GM21390 (cell line): Measurements from ENCODE around the gene AATK.
"Not testable (repeated sequence)": the region's sequence is repeated elsewhere in the genome, so short reads cannot be mapped to it uniquely, and the experiment has no call there.

Experiments
- ATAC-seq: cut with Tn5 transposase; IDR thresholded peaks from one replicate; pipeline ENCODE4 v1.9.1; 2021; ENCODE audit not compliant: unreplicated experiment

The AATK gene

DNA sequence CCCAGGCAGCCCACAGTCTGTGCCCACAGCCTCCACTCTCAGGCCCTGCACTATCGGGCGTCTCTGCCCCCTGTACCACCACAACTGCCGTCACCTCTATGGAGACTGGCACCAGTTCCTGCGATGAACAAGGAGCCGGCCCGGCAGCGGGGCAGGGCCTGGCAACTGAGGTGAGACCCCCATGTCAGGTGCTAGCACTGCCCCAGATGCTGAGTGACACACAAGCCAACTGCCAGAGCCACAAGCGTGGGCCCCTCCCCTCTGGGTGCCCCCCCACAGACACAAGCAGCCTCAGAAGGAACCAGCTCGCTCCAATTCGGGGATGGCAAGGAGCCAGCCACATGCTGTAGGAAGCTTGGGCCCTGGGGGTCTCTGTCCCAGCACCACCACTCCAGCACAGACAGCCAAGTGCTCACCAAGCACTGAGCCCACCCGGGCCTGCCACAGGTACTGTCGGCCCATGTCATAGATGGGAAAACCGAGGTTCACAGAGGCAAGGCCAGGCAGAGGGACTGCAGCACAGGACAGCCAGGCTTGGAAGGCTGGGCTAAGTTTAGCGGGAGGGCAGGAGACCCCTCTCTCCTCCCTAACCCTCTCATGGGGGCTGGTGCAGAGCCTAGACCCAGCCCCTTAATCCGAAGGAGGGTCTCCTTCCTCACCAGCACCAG, 2.2 kb downstream of the AATK start:
- ATAC-seq = no peak

DNA sequence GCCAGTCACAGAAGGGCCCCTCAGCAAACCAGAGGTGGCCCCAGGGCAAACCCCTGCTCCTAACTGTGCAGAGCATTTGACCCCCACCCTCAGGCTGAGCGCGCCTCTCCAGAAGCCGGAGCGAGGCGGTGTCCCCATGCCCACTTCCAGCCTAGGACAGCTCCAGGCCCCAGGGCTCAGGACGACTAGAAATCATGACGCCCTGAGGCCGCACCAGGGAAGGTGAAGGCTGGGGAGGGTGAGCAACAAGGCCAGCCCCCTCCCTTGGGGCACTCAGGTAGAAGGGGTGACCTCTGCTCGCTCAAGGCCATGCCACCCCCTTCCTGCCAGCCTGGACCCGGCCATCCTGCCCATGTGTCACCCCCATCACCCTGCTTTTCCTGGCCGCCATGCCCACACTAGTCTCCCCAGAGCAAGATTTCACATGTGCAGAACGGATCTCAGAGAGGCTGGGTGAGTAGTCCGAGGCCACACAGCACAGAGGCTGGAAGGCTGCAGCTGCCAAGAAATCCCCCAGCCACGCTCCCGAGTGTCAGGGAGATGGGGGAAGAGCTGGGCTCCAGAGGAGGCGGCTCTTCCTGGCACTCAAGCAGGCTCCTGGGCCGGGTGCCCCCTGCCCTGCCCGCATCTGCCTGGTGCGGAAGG, 2.8 kb downstream of the AATK start:
- ATAC-seq = no peak

DNA sequence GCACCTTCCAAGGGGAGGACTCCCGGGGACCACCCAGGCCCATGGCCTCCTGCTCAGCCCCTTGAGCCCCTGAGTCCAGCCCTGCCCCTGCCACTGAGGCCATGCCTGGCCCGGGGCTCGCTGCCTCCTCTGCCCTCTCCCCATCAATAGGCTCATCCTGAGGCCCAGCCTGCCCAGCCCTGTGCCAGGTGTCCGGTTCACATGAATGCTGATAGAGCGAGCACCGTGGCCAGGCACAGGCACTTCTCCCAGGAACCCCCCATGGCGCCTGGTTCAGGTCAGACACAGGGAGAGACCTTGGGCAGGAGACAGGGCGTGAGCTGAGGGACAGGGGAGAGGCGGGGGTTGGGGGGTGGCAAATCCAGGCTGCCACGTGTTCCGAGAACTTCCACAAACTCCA, 3.5 kb downstream of the AATK start:
- ATAC-seq = no peak

DNA sequence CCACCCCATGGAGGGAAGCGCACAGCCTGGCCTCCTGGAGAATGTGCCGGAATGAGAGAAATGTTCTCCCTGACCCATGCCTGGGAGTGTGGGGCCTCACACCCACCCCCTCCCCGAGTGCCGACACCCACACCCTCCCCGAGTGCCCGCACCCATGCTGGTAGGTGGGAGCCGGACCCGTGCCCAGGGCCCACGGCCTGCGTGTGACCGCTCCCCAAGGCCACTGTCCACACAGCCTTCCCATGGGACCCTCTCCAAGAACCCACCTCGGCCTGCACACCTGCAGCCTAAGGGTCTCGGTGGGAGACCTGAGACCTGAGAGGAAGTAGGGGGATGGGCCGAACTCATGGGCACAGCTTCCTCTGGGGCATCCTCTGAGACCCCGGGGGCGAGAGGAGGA, 4.0 kb downstream of the AATK start:
- ATAC-seq = no peak

DNA sequence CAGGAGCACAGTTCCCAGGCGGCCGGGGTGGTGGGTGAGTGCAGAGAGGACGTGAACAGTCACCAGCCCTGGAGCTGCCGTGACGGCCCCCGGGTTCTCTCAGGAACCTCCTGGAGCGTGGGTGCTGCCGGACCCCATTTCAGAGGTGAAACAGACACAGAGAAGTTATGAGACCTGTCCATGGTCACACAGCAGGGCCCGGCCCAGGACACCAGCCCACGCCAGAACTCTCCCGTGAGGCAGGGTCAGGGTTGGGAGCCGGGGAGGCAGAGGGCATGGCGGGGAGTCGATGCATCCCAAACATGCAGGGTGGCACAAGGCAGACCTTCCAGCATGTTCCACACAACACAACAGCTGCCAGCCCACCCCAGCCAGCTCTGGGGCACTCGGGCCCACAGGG, 4.5 kb downstream of the AATK start:
- ATAC-seq = no peak

DNA sequence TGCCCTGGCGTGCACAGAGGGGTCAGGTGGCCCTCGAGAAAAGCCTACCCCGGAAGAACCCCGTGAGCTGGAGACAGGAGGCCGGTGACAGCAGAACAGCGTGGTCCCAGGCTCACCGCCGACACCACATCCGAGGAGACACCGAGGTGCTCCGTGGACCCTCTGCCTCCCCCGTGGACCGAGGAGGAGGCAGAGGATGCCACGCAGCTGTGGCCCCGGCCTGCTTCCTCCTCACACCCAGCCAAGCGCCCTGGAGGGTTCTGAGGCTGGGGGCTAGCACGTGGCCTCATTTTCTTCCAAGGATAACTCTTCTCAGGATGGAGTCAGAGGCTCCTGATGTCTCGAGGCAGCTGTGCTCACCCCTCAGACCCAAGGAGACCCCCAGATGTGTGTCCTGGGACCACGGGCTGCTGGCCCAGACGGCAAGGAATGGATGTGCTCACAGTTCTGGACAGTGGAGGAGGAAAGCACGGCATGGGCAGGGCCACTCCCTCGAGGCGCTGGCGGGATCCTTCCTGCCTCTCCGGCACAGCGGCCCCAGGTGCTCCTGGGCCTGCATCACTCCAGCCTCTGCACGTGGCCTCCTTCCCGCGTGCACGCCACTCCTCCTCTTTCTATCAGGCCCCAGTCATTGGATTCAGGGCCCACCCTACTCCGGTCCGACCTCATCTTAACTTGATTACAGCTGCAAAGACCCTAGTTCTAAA, 5.1 kb downstream of the AATK start:
- no peak for ATAC-seq

DNA sequence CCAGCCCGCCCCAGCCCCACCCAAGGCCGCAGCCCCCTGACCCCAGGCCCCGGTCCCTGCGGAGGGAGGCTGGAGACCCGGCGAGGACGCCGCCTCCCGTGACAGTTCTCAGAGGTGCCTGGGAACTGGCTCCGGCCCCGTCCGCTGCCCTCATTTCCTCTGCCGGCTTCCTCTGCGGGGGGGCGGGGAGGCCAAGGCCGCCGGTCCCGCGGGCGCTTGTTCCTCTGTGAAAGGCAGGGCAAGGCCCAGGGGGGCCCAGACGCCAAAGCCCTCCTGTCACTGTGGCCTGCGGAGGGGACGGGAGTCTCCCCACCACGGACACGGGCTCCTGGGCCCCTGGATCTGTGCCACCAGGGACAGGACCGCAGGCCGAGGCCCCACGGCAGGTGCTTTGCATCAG, 5.7 kb downstream of the AATK start:
- ATAC-seq = no peak

DNA sequence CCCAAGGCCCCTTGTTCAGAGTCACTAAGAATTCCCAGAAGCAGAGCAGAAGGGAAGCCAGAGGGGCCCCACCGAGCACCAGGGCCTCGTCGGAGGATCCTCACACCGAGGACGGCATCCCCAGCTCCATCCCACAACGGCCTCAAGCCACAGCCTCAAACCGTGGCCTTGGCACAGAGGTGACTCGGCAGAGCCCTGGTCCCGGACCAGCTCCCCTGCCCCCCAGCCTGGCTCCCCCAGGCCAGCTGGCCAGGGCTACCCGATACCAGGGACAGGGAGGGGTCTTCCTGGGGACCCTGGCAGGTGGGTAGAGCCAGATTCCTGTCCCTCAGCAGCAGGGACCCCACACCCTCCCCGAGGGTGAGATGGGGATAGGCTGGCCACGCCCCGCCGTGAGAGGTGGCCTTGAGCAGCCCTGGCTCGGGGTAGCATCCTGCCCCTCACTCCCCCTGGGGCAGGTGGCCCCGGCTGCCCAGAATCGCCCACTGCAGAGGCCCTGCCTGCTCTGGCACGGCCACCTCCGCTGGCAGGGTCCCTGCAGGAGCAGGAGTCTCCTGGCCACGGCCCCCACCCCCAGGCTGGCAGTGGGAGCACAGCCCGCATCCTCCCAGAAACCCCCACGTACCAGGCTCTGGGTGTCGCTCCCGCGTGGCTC, 6.3 kb downstream of the AATK start:
- no peak for ATAC-seq

DNA sequence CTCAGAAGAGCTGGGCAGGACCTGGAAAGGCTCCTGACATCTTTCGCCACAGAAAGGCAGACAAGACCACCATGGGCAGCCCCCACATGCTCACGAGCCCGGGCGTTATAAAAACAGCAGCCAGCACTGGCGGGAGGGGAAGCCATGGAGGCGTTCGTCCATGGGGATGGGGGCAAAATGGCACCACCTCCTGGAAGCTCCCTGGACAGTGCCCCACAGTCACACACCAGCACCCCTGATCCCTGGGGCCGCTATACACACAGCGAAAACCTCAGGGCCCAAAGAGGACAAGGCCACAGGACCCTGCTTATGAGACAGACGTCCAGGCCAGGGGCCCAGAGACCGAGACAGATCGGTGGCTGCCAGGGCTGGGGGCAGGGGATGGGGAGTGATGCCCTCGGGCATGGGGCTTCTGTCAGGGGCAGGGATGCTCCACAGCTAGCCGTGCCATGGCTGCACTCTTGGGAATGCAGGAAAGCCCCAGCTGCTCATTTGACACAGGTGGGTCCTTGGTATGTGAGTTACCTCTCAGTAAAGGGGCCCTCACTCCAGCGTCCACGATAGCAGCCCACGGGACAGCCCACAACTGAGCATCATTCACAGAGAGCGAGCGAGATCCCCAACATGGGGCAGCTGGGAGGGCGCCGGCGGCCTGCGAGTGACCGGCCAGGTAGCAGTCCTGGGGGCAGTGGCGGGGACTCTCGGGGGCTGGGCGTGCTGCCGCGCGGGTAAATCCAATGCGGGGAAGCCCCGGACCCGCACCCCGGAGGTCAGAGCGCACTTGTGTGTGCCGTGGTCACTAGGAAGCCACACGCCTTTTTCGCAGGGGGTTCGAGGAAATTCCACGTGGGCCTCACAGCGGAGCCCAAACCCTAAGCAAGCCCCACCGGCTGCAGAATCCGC, 7.1 kb downstream of the AATK start:
- ATAC-seq = no peak

DNA sequence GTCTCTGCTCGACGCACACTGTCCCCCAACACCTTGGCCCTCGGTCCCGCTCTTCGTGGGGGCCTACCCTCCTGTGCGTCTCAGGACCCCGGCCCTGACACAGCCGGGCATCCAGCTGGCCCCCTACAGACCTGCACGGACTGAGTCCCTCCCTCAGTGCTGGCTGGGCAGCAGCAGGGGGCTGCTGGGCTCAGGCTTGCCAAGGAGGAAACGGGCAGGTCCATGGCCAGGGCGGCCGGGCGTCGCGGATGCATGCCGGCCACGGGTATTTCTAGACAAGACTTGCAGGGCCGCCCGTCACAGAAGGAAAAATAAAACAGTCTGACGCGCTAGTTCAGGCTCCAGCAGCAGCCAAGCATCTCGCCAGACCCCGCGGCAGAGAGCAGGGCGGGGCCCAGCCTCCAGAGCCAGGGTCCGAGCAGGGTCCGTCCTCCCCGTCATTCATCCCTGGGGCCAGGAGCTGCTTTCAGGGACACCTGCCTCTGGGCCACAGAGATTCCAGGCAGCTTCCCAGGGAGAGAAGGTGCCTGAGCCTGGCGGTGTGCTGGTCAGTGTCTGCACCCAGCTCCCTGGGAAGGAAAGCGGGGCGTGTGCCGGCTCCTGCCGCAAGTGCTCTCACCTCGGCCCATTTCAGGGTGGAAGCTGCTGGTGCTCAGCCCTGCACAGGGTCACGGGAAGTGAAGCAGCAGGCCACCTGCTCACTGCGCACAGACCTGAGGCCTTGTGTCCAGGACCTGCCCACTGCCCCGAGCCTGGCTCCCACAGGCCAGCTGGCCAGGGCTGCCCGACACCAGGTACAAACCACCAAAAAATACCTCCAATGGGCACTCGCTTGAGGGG, 8.0 kb downstream of the AATK start:
- no peak for ATAC-seq

DNA sequence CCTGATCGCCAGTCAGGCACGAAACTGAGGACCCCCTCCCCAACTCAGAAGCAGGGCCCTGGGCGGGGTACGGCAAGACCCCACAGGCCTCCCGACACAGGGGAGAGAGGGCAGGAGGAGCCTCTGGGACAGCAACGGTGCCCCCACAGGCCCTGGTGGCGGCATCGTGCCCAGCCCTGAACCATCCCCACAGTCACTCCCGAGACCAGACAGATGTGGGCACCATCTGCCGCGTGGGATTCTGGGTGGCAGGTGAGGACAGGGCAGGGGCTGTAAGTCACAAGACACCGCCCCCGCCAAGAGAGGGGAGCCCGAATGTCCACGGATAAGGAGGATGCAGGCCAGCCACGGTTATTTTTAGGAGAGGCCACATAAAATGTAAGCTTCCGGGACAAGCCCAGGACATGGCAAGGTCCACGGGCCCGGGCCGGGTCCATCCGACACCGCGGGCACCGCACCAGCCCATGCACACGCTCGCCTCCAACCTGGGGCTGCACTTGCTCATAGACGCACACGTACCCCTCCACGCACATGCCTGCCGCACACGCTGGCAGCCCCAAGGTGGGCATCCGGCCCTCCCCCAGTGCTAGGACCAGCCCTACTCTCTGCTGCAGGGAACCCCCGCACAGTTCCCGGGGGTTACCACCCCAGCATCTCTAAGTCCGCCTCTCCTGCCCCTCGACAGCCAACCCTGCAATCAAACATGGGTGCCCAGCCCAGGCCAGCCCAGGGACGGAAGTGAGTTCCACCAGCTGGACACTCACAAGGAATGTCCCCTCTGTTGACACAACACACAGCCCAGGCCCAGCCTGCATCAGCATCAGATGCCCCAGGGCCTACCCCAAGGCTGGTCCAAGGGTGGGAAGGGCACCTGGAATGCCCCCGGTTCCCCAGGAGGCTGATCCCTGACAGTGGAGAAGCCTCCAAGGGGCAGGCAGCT, 8.9 kb downstream of the AATK start:
- no peak for ATAC-seq

DNA sequence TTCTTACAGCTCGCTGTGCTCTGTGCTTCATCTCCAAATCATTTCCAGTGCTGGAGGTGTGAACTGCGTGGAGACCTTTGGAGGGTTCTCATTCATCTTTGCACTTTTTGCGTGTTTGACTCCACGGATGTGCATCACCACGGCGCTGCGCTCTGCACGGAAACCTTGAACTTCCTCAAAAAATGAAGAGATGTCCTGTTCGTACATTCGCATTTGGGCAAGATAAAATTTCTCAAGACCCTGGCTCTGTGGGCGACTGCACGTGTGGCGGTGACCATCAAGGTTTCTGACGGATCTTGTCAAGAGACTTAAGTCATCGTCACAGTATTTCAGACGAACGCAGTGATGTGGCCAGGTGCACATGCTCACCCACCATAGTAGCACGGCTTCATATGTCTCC, 11.1 kb downstream of the AATK start:
- no peak for ATAC-seq

DNA sequence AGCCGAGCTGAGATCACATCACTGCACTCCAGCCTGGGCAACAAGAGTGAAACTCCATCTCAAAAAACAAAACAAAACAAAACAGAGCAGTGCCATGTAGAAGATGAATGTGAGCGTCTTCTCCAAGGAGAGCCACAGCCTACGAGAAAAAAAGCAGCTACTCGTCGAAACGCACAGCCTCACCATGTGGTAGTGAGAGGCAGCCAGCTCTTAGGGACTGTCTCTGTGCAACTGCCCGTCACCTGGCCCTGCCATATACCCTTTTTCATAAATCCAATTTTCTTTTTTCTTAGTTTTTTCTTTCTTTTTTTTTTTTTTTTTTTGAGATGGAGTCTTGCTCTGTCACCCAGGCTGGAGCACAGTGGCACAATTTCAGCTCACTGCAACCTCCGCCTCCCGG, 12.0 kb downstream of the AATK start:
- ATAC-seq = not testable (repeated sequence)

DNA sequence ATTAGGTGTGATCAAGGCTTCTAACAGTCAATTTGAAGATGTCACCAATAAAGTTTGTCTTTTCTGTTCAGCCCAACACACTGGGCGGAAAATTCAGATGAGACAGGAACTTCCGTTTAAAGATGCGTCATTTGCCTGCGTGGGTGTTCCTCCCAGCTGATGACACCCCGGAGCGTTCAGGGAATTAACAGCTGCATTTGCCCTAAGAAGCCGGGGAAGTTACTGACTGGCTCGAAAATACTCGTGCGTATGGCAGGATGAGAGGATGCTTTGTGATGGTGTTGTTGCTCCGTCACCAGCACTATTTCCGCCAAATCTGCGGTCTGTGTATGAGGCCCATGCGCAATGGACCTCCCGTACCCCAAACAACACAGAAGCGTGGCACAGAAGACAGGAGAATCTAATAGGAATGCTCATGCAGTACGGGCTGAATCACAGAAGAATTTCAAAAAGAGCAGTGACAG, 12.6 kb downstream of the AATK start:
- ATAC-seq = no peak

DNA sequence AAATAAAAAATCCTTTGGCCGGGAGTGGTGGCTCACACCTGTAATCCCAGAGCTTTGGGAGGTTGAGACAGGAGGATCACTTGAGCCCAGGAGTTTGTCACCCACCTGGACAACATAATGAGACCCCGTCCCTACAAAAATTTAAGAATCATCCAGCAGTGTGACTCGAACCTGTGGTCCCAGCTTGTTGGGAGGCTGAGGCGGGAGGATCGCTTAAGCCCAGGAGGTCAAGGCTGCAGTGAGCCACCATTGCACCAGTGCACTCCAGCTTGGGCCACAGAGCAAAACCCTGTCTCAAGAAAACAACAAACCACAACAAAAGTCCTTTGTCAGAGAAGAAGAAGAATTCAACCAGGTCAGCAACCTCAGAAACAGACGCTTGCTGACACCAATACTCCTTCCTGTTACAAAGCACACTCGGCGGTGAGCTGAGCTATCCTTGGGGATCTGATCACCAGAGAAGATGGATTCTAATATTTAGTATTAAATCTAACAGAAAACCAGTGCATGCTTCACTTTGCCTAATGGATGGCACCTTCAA, 13.7 kb downstream of the AATK start:
- ATAC-seq = no peak

DNA sequence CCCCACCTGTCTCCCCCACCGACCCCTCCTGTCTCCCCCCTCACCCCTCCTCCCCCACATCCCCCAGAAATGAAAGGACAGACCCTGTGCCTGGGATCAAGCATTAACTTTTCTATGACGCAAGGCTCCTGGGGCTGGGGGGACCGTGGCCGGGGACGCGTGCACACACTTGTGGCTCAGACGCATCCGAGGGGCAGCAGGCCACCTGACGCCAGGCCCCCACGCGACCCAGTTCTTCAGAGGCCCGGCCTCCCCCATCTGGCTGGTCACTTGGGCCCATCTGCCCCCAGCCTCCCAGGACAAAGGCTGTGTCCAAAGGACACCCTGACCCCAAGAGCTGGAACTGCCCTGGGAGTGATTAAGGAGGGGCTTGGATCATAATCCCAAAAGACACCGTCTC, 14.7 kb downstream of the AATK start:
- no peak for ATAC-seq

DNA sequence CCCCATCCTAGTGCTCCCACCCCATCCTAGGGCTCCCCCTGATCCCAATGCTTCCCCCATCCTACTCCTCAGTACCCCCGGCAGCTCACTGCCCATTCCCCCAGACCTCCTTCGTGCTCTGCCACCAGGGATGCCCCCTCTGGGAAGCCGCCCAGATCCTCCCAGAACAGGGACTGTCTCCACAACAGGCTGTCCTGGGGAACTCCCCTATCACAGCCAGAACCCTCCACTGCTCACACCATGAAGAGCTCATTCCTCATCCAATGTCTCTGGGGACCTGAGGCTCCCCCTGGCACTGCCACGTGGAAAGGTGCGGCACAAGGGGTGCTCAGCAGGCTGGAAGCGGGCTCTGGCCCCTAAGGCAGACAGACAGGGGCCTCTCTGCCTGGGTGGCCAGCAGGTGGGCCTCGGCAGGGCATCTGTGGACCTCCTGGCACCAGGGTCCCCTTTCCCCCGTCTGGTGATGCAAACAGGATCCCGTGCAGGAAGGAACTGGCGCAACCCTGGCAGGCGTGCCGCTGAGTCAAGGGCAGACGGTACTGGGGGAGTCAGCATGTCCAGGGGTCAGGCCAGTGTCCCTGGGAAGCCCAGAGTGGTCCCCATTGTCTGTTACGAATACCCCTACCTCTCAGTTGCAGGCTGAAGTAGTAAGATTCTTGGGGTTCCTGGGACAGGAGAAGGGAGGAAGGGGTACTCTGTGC, 15.5 kb downstream of the AATK start:
- ATAC-seq = no peak

DNA sequence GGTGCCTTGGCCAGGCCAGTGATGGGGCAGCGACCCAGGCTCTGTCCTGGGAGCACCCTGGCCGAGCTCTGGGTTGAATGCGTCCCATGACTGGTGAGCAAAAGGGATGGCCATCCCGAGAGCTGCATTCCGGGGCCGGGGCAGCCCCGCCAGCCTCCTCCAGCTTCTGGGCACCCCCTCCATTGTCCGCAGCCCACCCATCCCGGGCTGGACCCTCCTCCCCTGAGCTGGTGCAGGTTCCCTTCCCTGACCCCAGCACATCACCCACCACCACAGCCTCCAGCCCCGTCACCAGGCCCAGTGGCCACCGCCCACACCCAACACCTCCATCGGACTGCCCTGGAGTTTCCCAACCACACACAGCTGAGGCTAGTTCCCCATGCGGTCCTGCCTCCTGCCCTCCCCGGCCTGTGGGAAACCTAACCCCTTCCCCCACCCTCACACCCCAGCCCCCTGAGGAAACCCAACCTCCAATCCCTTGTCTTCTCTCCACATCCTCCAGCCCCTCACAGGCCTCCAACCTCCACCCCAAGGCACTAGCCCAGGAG, 17.0 kb downstream of the AATK start:
- ATAC-seq = no peak
